Naive thymus-derived CD8-positive, alpha-beta T cell (primary cell): ENCODE data around the gene UCHL1. TPM values are rescaled to one million over a fixed set of nuclear protein-coding genes. Genes with fewer than 3 reads are reported as not detected.
"Not testable (repeated sequence)": the region's sequence is repeated elsewhere in the genome, so short reads cannot be mapped to it uniquely, and the experiment has no call there.

Source experiments
- ATAC-seq, 2 donors: fragments of 150-1000 bp; cut with Tn5 transposase in 1 of 2; sonication (Bioruptor Pico), chemical (Tn5 transposase) in 1 of 2; 1 replicate in 1 of 2; 2 replicates in 1 of 2; pipeline ENCODE4 v1.10.0; 2021; ENCODE audit warnings: mild to moderate bottlenecking in 2 of 2, moderate library complexity in 2 of 2
- POLR2A ChIA-PET: fragments of 350-600 bp; sonication (Branson Sonifier 250); formaldehyde crosslinking; loops from one replicate; lab custom pipeline; 2021; ENCODE audit warnings: antibody characterized with exemption; lab: Charles Lee
- DNase-seq, 10 donors: peaks; one replicate each; pipeline versions ENCODE4 v3.0.0 to v3.0.0-alpha.2; 2020 to 2022
- H3K27ac Mint-ChIP-seq, 10 donors: one replicate each; pipeline ENCODE4 v1.8.0; 2020 to 2022; ENCODE audit warnings: mild to moderate bottlenecking in 10 of 10, mixed read lengths in 10 of 10, moderate library complexity in 4 of 10, inconsistent platforms in 1 of 10
- H3K27me3 Mint-ChIP-seq, 5 donors: one replicate each; pipeline ENCODE4 v1.8.0; 2021 to 2022; ENCODE audit warnings: mixed read lengths in 5 of 5
- H3K36me3 Mint-ChIP-seq, 3 donors: one replicate each; pipeline ENCODE4 v1.8.0; 2020 to 2022; ENCODE audit warnings: mixed read lengths in 3 of 3, mild to moderate bottlenecking in 2 of 3, inconsistent platforms in 1 of 3
- H3K4me1 Mint-ChIP-seq, 4 donors: one replicate each; pipeline ENCODE4 v1.8.0; 2021 to 2022; ENCODE audit warnings: mixed read lengths in 4 of 4
- H3K4me3 Mint-ChIP-seq, 10 donors: one replicate each; pipeline ENCODE4 v1.8.0; 2020 to 2022; ENCODE audit warnings: mild to moderate bottlenecking in 10 of 10, mixed read lengths in 10 of 10, moderate library complexity in 6 of 10, inconsistent platforms in 1 of 10
- H3K9me3 Mint-ChIP-seq, 9 donors: one replicate each; pipeline ENCODE4 v1.8.0; 2020 to 2022; ENCODE audit warnings: mixed read lengths in 9 of 9, mild to moderate bottlenecking in 3 of 9, inconsistent platforms in 1 of 9, moderate library complexity in 1 of 9
- polyA plus RNA-seq, 3 donors: library from polyadenylated mRNA; unstranded; fragments of 300-500 nt; fragmentation: Illumina TruSeq; gene quantifications; one replicate each; pipeline ENCODE4 v1.2.3, GENCODE V29; 2021
- total RNA-seq, 8 experiments: library from RNA in 2 of 8; stranded (reverse) in 2 of 8; gene quantifications; one replicate each; pipeline ENCODE4 v1.2.3 and lab custom pipeline; 2021 to 2026

Gene UCHL1
- total and polyA plus RNA-seq, 5 experiments from 2014 or later = 0.49 TPM; not detected in 4

GRCh38 chr4:41301137-41301536, 44.4 kb downstream of the UCHL1 start:
- peaks cover 0 to 30% (median 10%) of the 10 kb centered on the region in 5 donors for H3K27me3 Mint-ChIP-seq
- POLR2A ChIA-PET = no interaction called here
- no peak for DNase-seq
- peaks cover 0 to 4% (median 0%) of the 10 kb centered on the region in 9 donors for H3K9me3 Mint-ChIP-seq
- H3K4me1 Mint-ChIP-seq = no peaks in the 10 kb centered on the region
- H3K36me3 Mint-ChIP-seq = no peaks in the 10 kb centered on the region
- H3K27ac Mint-ChIP-seq = no peak overlapping the region
- ATAC-seq = no peak
- H3K4me3 Mint-ChIP-seq = no peak overlapping the region

GRCh38 chr4:41303372-41304118, 46.8 kb downstream of the UCHL1 start:
- H3K36me3 Mint-ChIP-seq = no peaks in the 10 kb centered on the region
- no peak overlapping the region for H3K4me3 Mint-ChIP-seq
- peaks cover 5 to 34% (median 12%) of the 10 kb centered on the region in 5 donors for H3K27me3 Mint-ChIP-seq
- peaks cover 0 to 5% (median 0%) of the 10 kb centered on the region in 9 donors for H3K9me3 Mint-ChIP-seq
- POLR2A ChIA-PET = no interaction called here
- DNase-seq = no peak
- no peak for ATAC-seq
- H3K27ac Mint-ChIP-seq = no peak overlapping the region
- no peaks in the 10 kb centered on the region for H3K4me1 Mint-ChIP-seq

GRCh38 chr4:41304221-41304620, 47.5 kb downstream of the UCHL1 start:
- H3K27me3 Mint-ChIP-seq = peaks cover 5 to 41% (median 12%) of the 10 kb centered on the region in 5 donors
- H3K9me3 Mint-ChIP-seq = peaks cover 0 to 5% (median 0%) of the 10 kb centered on the region in 9 donors
- POLR2A ChIA-PET = no interaction called here
- no peak for DNase-seq
- no peak for ATAC-seq
- no peak overlapping the region for H3K4me3 Mint-ChIP-seq
- no peaks in the 10 kb centered on the region for H3K36me3 Mint-ChIP-seq
- H3K4me1 Mint-ChIP-seq = no peaks in the 10 kb centered on the region
- no peak overlapping the region for H3K27ac Mint-ChIP-seq

GRCh38 chr4:41305476-41305875, 48.7 kb downstream of the UCHL1 start:
- no peak overlapping the region for H3K27ac Mint-ChIP-seq
- no peak overlapping the region for H3K4me3 Mint-ChIP-seq
- H3K4me1 Mint-ChIP-seq = no peaks in the 10 kb centered on the region
- peaks cover 0 to 8% (median 0%) of the 10 kb centered on the region in 9 donors for H3K9me3 Mint-ChIP-seq
- H3K27me3 Mint-ChIP-seq = peaks cover 4 to 53% (median 12%) of the 10 kb centered on the region in 5 donors
- no peaks in the 10 kb centered on the region for H3K36me3 Mint-ChIP-seq
- no peak for DNase-seq
- POLR2A ChIA-PET = no interaction called here
- ATAC-seq = no peak

- Mint-ChIP-seq H3K36me3 (no peaks in the 10 kb centered on the region), H3K4me3 (no peak overlapping the region), H3K4me1 (no peaks in the 10 kb centered on the region), H3K9me3 (peaks cover 0 to 14% (median 0%) of the 10 kb centered on the region in 9 donors), H3K27me3 (peaks cover 4 to 62% (median 19%) of the 10 kb centered on the region in 5 donors), H3K27ac (no peak overlapping the region)
- POLR2A ChIA-PET = no interaction called here
- no peak for DNase-seq
- ATAC-seq = no peak
Observed at GRCh38 chr4:41307638-41308037, 50.9 kb downstream of the UCHL1 start.

- Mint-ChIP-seq H3K36me3 (no peaks in the 10 kb centered on the region), H3K9me3 (peaks cover 0 to 14% (median 0%) of the 10 kb centered on the region in 9 donors), H3K27me3 (peaks cover 4 to 67% (median 19%) of the 10 kb centered on the region in 5 donors), H3K4me1 (no peaks in the 10 kb centered on the region), H3K4me3 (no peak overlapping the region), H3K27ac (peak overlapping the region in 1 of 10 donors; percentile 13)
- POLR2A ChIA-PET = no interaction called here
- DNase-seq = no peak
- no peak for ATAC-seq
Observed at GRCh38 chr4:41308398-41308797, 51.7 kb downstream of the UCHL1 start.

- DNase-seq, H3K36me3 Mint-ChIP-seq, H3K27ac Mint-ChIP-seq, H3K4me3 Mint-ChIP-seq, H3K4me1 Mint-ChIP-seq, POLR2A ChIA-PET, ATAC-seq: not testable (repeated sequence)
- Mint-ChIP-seq H3K9me3 (peaks cover 0 to 11% (median 0%) of the 10 kb centered on the region in 9 donors), H3K27me3 (peaks cover 5 to 21% (median 12%) of the 10 kb centered on the region in 5 donors)
Observed at GRCh38 chr4:41315426-41315825, 58.7 kb downstream of the UCHL1 start.

GRCh38 chr4:41315862-41316261, 59.1 kb downstream of the UCHL1 start:
- peaks cover 0 to 11% (median 0%) of the 10 kb centered on the region in 9 donors for H3K9me3 Mint-ChIP-seq
- no peaks in the 10 kb centered on the region for H3K4me1 Mint-ChIP-seq
- POLR2A ChIA-PET = no interaction called here
- H3K36me3 Mint-ChIP-seq = no peaks in the 10 kb centered on the region
- DNase-seq (no peak), ATAC-seq (no peak)
- H3K27me3 Mint-ChIP-seq = peaks cover 5 to 17% (median 12%) of the 10 kb centered on the region in 5 donors
- no peak overlapping the region for H3K4me3 Mint-ChIP-seq
- no peak overlapping the region for H3K27ac Mint-ChIP-seq

Other genes with a start within 250 kb of the UCHL1 start
- gene APBB2, start 42.4 kb upstream of the UCHL1 start, total RNA-seq = 1 to 10 TPM in 1 of 2 experiments, under 1 TPM in 1; 0.44 to 1.9 TPM
- gene APBB2, start 42.4 kb upstream of the UCHL1 start, polyA plus RNA-seq = not detected